ENCODE measurements around the gene LIPA.
A peak's percentile ranks its signal among the peaks of the same experiment; 100 is the strongest.

The LIPA gene

DNA sequence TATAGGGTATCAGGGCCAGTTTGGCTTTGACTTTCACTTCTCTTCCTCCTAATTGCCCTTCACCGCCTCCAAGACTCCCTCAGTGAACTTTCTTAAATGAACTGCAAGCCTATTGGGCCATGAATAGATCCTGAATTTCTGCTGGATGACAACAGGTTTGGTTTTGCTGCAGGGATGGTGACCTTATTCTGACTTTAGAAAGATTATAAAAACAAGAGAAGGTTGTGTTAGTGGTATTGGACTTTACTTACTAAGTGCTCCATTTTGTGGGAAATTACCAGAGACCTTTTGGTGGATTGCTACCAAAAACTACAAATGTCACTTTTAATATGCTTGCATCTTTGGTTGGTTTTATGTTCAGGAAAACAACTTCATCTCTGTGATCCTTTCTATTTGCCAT lies 11.5 kb upstream of the LIPA start:
- DNase-seq (ENCODE audit: low spot score), result no peak
- CTCF ChIA-PET, result interaction anchor here (0.7 kb wide), 1 partner anchor 31 kb away, joined by 3 read pairs; no protein-coding TSS in a partner anchor
- POLR2A ChIA-PET (ENCODE audit: low non-redundant PET), result no interaction called here
- no peak overlapping the region for H3K27ac ChIP-seq
- TF ChIP-seq CTCF (conservative IDR thresholded peaks at IDR 0.05; ENCODE audit: low read depth), result no peak

GRCh38 chr10:89262086-89263051 lies 10.8 kb upstream of the LIPA start:
- H3K27ac ChIP-seq, result no peak overlapping the region
- DNase-seq (ENCODE audit: low spot score), result peak; percentile 66
- CTCF ChIA-PET, result interaction anchor here (0.6 to 0.9 kb wide), 3 partner anchors 30 to 173 kb away, joined by 3 to 5 read pairs (median 3); no protein-coding TSS in a partner anchor
- no peak for TF ChIP-seq CTCF (conservative IDR thresholded peaks at IDR 0.05; ENCODE audit: low read depth)
- POLR2A ChIA-PET (ENCODE audit: low non-redundant PET), result interaction anchor here (0.7 kb wide), 1 partner anchor 110 kb away, joined by 3 read pairs; no protein-coding TSS in a partner anchor

GRCh38 chr10:89258881-89259280 lies 7.3 kb upstream of the LIPA start:
- ChIA-PET POLR2A (ENCODE audit: low non-redundant PET) (no interaction called here), CTCF (interaction anchor here (0.6 to 0.7 kb wide), 2 partner anchors 111 to 121 kb away, joined by 5 to 7 read pairs; no protein-coding TSS in a partner anchor)
- no peak overlapping the region for H3K27ac ChIP-seq
- DNase-seq (ENCODE audit: low spot score), result no peak
- TF ChIP-seq CTCF (conservative IDR thresholded peaks at IDR 0.05; ENCODE audit: low read depth), result no peak

DNA sequence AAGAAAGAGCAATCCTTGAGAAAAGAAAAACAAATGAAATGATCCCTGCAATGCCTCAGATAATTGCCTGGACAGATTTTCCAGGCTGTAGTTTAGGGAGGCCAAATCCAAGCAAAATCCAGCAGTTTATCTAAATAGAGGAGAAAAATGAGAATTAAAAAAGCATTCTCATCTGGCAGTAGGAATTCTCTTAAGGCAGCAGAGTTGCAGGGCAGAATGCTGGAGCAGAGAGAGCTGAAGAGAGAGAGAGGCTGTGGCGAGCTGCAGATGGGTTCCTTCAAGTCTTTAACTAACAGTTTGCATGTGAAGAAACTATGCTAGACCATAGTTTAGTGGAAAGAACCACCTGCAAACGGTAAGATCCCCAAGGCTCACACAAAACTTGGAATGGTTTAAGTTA lies 6.0 kb upstream of the LIPA start:
- TF ChIP-seq CTCF (conservative IDR thresholded peaks at IDR 0.05; ENCODE audit: low read depth), result no peak
- CTCF ChIA-PET, result interaction anchor here (0.7 kb wide), 1 partner anchor 157 kb away, joined by 3 read pairs; the partner anchor contains the start of gene IFIT5
- H3K27ac ChIP-seq, result no peak overlapping the region
- no peak for DNase-seq (ENCODE audit: low spot score)
- POLR2A ChIA-PET (ENCODE audit: low non-redundant PET), result no interaction called here

- H3K27ac ChIP-seq, result no peak overlapping the region
- no peak for TF ChIP-seq CTCF (conservative IDR thresholded peaks at IDR 0.05; ENCODE audit: low read depth)
- DNase-seq (ENCODE audit: low spot score), result no peak
- CTCF ChIA-PET, result interaction anchor here (0.7 kb wide), 1 partner anchor 157 kb away, joined by 3 read pairs; the partner anchor contains the start of gene IFIT5
- POLR2A ChIA-PET (ENCODE audit: low non-redundant PET), result no interaction called here
These were observed 5.4 kb upstream of the LIPA start for GRCh38 chr10:89256962-89257361.

- DNase-seq (ENCODE audit: low spot score), result no peak
- no peak for TF ChIP-seq CTCF (conservative IDR thresholded peaks at IDR 0.05; ENCODE audit: low read depth)
- POLR2A ChIA-PET (ENCODE audit: low non-redundant PET), result no interaction called here
- H3K27ac ChIP-seq, result no peak overlapping the region
- CTCF ChIA-PET, result no interaction called here
These were observed 4.8 kb upstream of the LIPA start for GRCh38 chr10:89256340-89256739.

Measured in RWPE1 (cell line).